ENCODE results near the gene NR2E3. TPM values are rescaled to one million over a fixed set of nuclear protein-coding genes. Genes with fewer than 3 reads are reported as not detected.

Gene NR2E3
- total and polyA plus RNA-seq, 7 donors, result 0.14 to 5.4 (median 0.47) TPM; not detected in 4

DNA sequence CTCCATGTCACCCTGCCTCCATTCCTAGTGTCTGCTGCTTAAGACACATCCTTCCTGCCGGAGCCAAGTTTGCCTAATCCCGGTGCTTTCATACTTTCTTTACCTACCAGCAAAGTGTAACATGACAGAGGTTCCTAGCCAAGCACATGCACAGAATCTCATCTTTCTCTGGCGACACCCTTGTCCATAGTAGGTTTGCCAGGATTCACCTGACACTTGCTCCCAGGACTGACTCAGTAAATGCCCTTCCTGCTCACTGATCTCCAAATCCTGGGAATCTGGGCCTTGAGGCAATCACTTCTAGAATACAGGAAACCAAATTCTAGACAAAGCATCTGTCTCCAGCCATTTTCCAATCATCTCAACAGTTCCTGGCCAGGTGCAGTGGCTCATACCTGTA, 10.2 kb upstream of the NR2E3 start:
- Histone ChIP-seq H3K9me3 (no peaks in the 10 kb centered on the region), H3K36me3 (no peaks in the 10 kb centered on the region), H3K4me3 (no peak overlapping the region), H3K27ac (no peak overlapping the region), H3K27me3 (peaks cover 0 to 9% (median 0%) of the 10 kb centered on the region in 3 donors), H3K4me1 (no peaks in the 10 kb centered on the region)
- DNase-seq, result no peak
- WGBS, 2 donors, result 94 to 96% methylated on average over 3 of the region's 3 CpGs
- intact Hi-C loops (cut with DNase I), result loop anchor here (2.0 to 5.0 kb wide), 2 partner anchors 55 to 353 kb away; no protein-coding TSS in a partner anchor
- no peak for TF ChIP-seq POLR2AphosphoS5 (IDR thresholded peaks at IDR 0.05)
- no peak for TF ChIP-seq EP300 (IDR thresholded peaks at IDR 0.05)
- TF ChIP-seq, protein P1, sequence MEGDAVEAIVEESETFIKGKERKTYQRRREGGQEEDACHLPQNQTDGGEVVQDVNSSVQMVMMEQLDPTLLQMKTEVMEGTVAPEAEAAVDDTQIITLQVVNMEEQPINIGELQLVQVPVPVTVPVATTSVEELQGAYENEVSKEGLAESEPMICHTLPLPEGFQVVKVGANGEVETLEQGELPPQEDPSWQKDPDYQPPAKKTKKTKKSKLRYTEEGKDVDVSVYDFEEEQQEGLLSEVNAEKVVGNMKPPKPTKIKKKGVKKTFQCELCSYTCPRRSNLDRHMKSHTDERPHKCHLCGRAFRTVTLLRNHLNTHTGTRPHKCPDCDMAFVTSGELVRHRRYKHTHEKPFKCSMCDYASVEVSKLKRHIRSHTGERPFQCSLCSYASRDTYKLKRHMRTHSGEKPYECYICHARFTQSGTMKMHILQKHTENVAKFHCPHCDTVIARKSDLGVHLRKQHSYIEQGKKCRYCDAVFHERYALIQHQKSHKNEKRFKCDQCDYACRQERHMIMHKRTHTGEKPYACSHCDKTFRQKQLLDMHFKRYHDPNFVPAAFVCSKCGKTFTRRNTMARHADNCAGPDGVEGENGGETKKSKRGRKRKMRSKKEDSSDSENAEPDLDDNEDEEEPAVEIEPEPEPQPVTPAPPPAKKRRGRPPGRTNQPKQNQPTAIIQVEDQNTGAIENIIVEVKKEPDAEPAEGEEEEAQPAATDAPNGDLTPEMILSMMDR (IDR thresholded peaks at IDR 0.05), result no peak
- no peak for TF ChIP-seq POLR2A (IDR thresholded peaks at IDR 0.05)

DNA sequence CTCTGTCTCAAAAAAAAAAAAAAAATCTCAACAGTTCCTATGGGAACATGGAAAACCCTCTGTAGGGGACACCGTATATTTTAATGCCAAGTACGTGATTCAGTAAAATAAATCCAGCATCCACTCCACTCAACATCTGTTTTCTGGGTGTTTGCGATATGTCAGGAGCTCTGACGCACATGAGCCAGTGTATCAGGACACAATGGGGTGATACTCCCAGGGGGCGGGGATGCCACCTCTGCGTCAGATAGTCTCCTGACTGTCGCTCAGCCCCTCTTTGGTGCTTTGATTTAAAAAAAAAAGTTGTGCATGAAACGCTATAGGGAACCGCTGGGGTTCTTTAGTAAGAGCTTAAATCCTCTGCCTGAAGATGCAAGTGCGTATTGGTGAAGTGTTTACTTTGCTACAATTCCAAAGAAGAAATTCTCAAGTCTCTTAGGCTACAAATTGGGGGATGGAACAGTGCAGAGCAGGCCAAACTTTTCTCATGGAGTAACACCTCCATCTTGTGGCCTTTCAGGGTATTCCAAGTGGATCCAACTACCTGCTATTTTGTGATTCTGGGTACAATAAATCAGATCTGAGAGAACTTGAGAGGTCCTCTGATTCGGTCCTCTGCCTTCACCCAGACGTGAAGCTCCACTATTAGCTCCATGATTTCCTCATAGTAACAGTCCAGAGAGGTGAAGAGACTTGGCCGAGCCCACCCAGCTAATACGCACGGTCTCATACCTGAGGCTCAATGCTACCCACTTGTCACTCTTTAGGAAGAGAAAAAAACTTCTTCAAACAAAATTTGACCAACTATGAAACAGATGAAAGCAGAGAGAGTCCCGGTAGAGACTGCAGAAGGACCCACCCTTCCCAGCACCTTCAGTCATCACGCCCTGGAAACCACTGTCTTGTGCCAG, 9.3 kb upstream of the NR2E3 start:
- DNase-seq, result no peak
- TF ChIP-seq, protein P1 (IDR thresholded peaks at IDR 0.05), result peak; percentile 40 to 85 (median 75)
- TF ChIP-seq POLR2A (IDR thresholded peaks at IDR 0.05), result no peak
- intact Hi-C loops (cut with DNase I), result loop anchor here (2.0 to 5.0 kb wide), 2 partner anchors 56 to 354 kb away; no protein-coding TSS in a partner anchor
- Histone ChIP-seq H3K36me3 (no peaks in the 10 kb centered on the region), H3K27me3 (peaks cover 0 to 9% (median 0%) of the 10 kb centered on the region in 3 donors), H3K4me1 (no peaks in the 10 kb centered on the region), H3K4me3 (no peak overlapping the region), H3K27ac (no peak overlapping the region), H3K9me3 (no peaks in the 10 kb centered on the region)
- 57 to 63% methylated on average over 17 of the region's 17 CpGs for WGBS, 2 donors

DNA sequence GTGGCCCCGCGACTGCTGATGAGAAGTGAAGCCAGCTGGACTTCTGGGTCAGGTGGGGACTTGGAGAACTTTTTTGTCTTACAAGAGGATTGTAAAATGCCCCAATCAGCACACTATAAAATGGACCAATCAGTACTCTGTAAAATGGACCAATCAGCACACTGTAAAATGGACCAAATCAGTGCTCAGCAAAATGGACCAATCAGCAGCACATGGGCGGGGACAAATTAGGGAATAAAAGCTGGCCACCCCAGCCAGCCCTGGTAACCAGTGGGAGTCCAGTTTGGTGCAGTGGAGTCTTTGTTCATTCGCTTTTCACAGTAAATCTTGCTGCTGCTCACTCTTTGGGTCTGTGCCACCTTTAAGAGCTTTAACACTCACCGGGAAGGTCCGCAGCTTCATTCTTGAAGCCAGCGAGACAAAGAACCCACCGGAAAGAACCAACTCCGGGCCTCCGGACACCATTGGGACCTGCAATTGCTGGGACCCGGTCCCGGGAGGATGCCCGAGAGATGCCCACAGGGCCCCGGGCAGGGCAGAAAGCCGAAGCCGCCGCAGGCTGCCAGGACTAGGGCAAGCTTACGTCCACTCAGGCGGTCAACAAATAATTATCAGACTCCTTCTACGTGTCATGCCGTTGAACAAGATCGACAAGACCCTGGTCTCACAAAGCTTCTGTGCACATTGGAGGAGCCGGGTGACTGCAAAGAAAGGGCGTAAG, 8.3 kb upstream of the NR2E3 start:
- no peak overlapping the region for H3K27ac ChIP-seq
- H3K27me3 ChIP-seq, result peaks cover 0 to 9% (median 0%) of the 10 kb centered on the region in 3 donors
- 96% methylated on average over 24 of the region's 24 CpGs for WGBS, 2 donors
- intact Hi-C loops (cut with DNase I), result loop anchor here (2.0 to 5.0 kb wide), 2 partner anchors 57 to 355 kb away; no protein-coding TSS in a partner anchor
- H3K4me1 ChIP-seq, result no peaks in the 10 kb centered on the region
- no peaks in the 10 kb centered on the region for H3K36me3 ChIP-seq
- no peaks in the 10 kb centered on the region for H3K9me3 ChIP-seq
- no peak for DNase-seq
- TF ChIP-seq EP300 (IDR thresholded peaks at IDR 0.05) (no peak), POLR2A (IDR thresholded peaks at IDR 0.05) (no peak), POLR2AphosphoS5 (IDR thresholded peaks at IDR 0.05) (no peak)
- TF ChIP-seq, protein P1 (IDR thresholded peaks at IDR 0.05), result no peak
- no peak overlapping the region for H3K4me3 ChIP-seq

DNA sequence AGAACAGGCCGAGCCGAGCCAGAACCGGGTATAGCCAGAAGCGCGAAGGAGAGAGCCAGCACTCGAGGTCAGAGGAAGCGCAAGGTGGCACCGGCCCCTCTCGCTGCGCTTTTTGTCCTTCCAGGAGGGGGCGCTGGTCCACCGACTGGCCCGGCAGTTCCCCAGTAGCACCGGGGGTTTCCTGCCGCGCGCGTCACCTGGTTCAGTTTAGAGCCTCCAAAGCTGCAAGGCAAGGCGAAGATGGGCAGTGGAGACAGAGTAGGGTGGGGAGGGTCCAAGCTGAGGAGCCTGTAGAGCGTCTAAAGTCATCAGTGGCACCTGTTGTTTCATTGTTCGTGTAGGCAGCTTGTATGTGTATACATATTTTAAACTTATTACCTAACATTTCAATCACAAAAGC, 7.6 kb upstream of the NR2E3 start:
- intact Hi-C loops (cut with DNase I), result loop anchor here (5.0 kb wide), 1 partner anchor 355 kb away; no protein-coding TSS in a partner anchor
- Histone ChIP-seq H3K36me3 (no peaks in the 10 kb centered on the region), H3K4me3 (no peak overlapping the region), H3K9me3 (no peaks in the 10 kb centered on the region), H3K4me1 (no peaks in the 10 kb centered on the region), H3K27ac (no peak overlapping the region), H3K27me3 (peaks cover 0 to 14% (median 0%) of the 10 kb centered on the region in 3 donors)
- DNase-seq, result no peak
- 66 to 82% methylated on average over 21 of the region's 21 CpGs for WGBS, 2 donors
- no peak for TF ChIP-seq POLR2AphosphoS5 (IDR thresholded peaks at IDR 0.05)
- TF ChIP-seq, protein P1 (IDR thresholded peaks at IDR 0.05), result peak in 1 of 4 experiments; percentile 9

Data from sigmoid colon (tissue), 7 donors.